ENCODE results near the gene MANF.

DNA sequence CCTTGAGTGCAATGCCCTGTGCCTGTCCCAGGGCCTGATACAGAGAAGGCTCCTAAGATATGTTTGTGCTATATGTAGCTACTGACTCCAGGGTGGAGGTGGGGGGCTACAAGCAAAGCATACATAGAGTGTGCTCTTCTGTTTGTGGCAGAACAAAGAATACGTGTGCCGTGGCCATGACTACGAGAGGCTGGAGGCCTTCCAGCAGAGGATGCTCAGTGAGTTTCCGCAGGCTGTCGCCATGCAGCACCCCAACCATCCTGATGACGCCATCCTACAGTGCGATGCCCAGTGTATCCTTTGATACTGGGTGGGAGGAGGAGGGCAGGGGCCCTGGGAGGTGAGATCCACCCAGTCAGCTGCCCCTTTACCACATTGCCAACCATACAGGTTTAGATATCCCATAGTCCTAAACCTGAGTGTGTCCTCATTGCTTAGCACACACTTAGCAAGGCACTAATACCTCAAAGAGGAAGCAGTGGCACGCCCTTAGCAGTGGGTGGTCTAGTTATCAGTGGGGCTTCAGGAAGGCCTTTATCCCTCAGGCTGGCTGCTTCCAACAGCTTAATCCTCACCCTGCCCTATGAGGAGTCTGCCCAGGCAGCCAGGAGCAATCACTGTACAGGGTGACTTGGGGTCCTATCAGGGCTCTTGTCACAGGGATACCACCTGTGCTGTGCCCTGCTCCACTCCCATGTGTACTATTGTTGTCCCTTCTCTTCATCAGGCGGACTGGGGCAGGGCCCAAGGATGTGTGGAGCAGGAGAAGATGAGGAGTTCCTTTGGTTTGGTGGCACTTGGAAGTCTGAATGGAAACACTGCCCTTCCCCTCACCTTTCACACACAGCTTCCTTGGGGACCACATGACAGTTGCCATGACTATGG, 30.1 kb upstream of the MANF start:
- TF ChIP-seq, protein P1, sequence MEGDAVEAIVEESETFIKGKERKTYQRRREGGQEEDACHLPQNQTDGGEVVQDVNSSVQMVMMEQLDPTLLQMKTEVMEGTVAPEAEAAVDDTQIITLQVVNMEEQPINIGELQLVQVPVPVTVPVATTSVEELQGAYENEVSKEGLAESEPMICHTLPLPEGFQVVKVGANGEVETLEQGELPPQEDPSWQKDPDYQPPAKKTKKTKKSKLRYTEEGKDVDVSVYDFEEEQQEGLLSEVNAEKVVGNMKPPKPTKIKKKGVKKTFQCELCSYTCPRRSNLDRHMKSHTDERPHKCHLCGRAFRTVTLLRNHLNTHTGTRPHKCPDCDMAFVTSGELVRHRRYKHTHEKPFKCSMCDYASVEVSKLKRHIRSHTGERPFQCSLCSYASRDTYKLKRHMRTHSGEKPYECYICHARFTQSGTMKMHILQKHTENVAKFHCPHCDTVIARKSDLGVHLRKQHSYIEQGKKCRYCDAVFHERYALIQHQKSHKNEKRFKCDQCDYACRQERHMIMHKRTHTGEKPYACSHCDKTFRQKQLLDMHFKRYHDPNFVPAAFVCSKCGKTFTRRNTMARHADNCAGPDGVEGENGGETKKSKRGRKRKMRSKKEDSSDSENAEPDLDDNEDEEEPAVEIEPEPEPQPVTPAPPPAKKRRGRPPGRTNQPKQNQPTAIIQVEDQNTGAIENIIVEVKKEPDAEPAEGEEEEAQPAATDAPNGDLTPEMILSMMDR (conservative IDR thresholded peaks at IDR 0.05; ENCODE audit: low read depth, low read length) = no peak
- TF ChIP-seq BHLHE40 (IDR thresholded peaks at IDR 0.05; ENCODE audit: low read depth, low read length) = no peak
- no peak for TF ChIP-seq RFX5 (IDR thresholded peaks at IDR 0.05; ENCODE audit: low read depth, low read length)
- no peak for TF ChIP-seq RCOR1 (IDR thresholded peaks at IDR 0.05; ENCODE audit: insufficient replicate concordance, low read length)
- no peak for TF ChIP-seq POLR2A (IDR thresholded peaks at IDR 0.05; ENCODE audit: low read depth, low read length)
- TF ChIP-seq MXI1 (IDR thresholded peaks at IDR 0.05; ENCODE audit: borderline replicate concordance, low read depth, low read length) = no peak
- TF ChIP-seq SMC3 (IDR thresholded peaks at IDR 0.05; ENCODE audit: low read depth, low read length) = no peak
- TF ChIP-seq, protein P2, sequence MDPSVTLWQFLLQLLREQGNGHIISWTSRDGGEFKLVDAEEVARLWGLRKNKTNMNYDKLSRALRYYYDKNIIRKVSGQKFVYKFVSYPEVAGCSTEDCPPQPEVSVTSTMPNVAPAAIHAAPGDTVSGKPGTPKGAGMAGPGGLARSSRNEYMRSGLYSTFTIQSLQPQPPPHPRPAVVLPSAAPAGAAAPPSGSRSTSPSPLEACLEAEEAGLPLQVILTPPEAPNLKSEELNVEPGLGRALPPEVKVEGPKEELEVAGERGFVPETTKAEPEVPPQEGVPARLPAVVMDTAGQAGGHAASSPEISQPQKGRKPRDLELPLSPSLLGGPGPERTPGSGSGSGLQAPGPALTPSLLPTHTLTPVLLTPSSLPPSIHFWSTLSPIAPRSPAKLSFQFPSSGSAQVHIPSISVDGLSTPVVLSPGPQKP (IDR thresholded peaks at IDR 0.05; ENCODE audit: borderline replicate concordance, low read depth, low read length) = no peak

Data from IMR-90 (cell line).